ENCODE data around the gene SCAP. TPM values are rescaled to one million over a fixed set of nuclear protein-coding genes. Genes with fewer than 3 reads are reported as not detected.
"Not testable (repeated sequence)": the region's sequence is repeated elsewhere in the genome, so short reads cannot be mapped to it uniquely, and the experiment has no call there.

The SCAP gene
- total RNA-seq, 2 donors from 2014 or later, result 103 to 105 TPM

- Histone ChIP-seq H3K9ac (ENCODE audit: extremely low read depth, low read length, poor library complexity, severe bottlenecking) (no peak overlapping the region), H3K36me3 (ENCODE audit: control insufficient read depth, insufficient read depth, low read length) (peaks cover 6% of the 10 kb centered on the region), H3K4me1 (ENCODE audit: control insufficient read depth, insufficient read depth, low read length) (no peaks in the 10 kb centered on the region), H3K9me3 (ENCODE audit: control insufficient read depth, low read length) (no peaks in the 10 kb centered on the region), H3K27ac (ENCODE audit: low read depth, low read length) (no peak overlapping the region), H3K27me3 (ENCODE audit: control insufficient read depth, insufficient read depth, low read length, poor library complexity, severe bottlenecking) (no peaks in the 10 kb centered on the region), H3K4me3 (ENCODE audit: low read length) (no peak overlapping the region)
- DNase-seq, result no peak
- no peak overlapping the region for H3K4me3 Mint-ChIP-seq
- H3K4me1 Mint-ChIP-seq, result peaks cover 13% of the 10 kb centered on the region
- H3K27me3 Mint-ChIP-seq (ENCODE audit: insufficient read depth), result no peaks in the 10 kb centered on the region
- TF ChIP-seq CTCF (conservative IDR thresholded peaks at IDR 0.05), result no peak
- no peak overlapping the region for H3K27ac Mint-ChIP-seq
- peaks cover 22% of the 10 kb centered on the region for H3K36me3 Mint-ChIP-seq (ENCODE audit: low read depth)
- WGBS, 2 experiments (ENCODE audit: insufficient coverage in 1 of 2, insufficient read length in 1 of 2), result 96% methylated on average over 3 of the region's 3 CpGs; no CpG with 5 or more reads in 1 of the 2 experiments
- H3K9me3 Mint-ChIP-seq, result peaks cover 3% of the 10 kb centered on the region
Observed at GRCh38 chr3:47469616-47470015, 6.1 kb downstream of the SCAP start.

GRCh38 chr3:47468315-47468714, 7.4 kb downstream of the SCAP start:
- not testable (repeated sequence) for DNase-seq; H3K4me1 Mint-ChIP-seq; H3K4me3 ChIP-seq (ENCODE audit: low read length); H3K27ac ChIP-seq (ENCODE audit: low read depth, low read length); H3K9ac ChIP-seq (ENCODE audit: extremely low read depth, low read length, poor library complexity, severe bottlenecking); H3K36me3 ChIP-seq (ENCODE audit: control insufficient read depth, insufficient read depth, low read length); H3K27me3 Mint-ChIP-seq (ENCODE audit: insufficient read depth); H3K27me3 ChIP-seq (ENCODE audit: control insufficient read depth, insufficient read depth, low read length, poor library complexity, severe bottlenecking); H3K9me3 Mint-ChIP-seq; H3K9me3 ChIP-seq (ENCODE audit: control insufficient read depth, low read length); H3K4me3 Mint-ChIP-seq; H3K27ac Mint-ChIP-seq; H3K4me1 ChIP-seq (ENCODE audit: control insufficient read depth, insufficient read depth, low read length)
- 89% methylated on average over 1 of the region's 1 CpG; no CpG with 5 or more reads in 1 of the 2 experiments for WGBS, 2 experiments (ENCODE audit: insufficient coverage in 1 of 2, insufficient read length in 1 of 2)
- H3K36me3 Mint-ChIP-seq (ENCODE audit: low read depth), result peaks cover 23% of the 10 kb centered on the region

GRCh38 chr3:47464588-47464987, 11.2 kb downstream of the SCAP start:
- TF ChIP-seq CTCF (conservative IDR thresholded peaks at IDR 0.05), result no peak
- 100% methylated on average over 1 of the region's 1 CpG for WGBS, 2 experiments (ENCODE audit: insufficient coverage in 1 of 2, insufficient read length in 1 of 2)
- H3K36me3 Mint-ChIP-seq (ENCODE audit: low read depth), result peaks cover 34% of the 10 kb centered on the region
- Histone ChIP-seq H3K4me3 (ENCODE audit: low read length) (no peak overlapping the region), H3K36me3 (ENCODE audit: control insufficient read depth, insufficient read depth, low read length) (peaks cover 9% of the 10 kb centered on the region), H3K27ac (ENCODE audit: low read depth, low read length) (no peak overlapping the region), H3K9ac (ENCODE audit: extremely low read depth, low read length, poor library complexity, severe bottlenecking) (no peak overlapping the region), H3K9me3 (ENCODE audit: control insufficient read depth, low read length) (no peaks in the 10 kb centered on the region), H3K4me1 (ENCODE audit: control insufficient read depth, insufficient read depth, low read length) (no peaks in the 10 kb centered on the region), H3K27me3 (ENCODE audit: control insufficient read depth, insufficient read depth, low read length, poor library complexity, severe bottlenecking) (no peaks in the 10 kb centered on the region)
- H3K27me3 Mint-ChIP-seq (ENCODE audit: insufficient read depth), result no peaks in the 10 kb centered on the region
- H3K9me3 Mint-ChIP-seq, result peaks cover 16% of the 10 kb centered on the region
- DNase-seq, result no peak
- peaks cover 20% of the 10 kb centered on the region for H3K4me1 Mint-ChIP-seq
- no peak overlapping the region for H3K27ac Mint-ChIP-seq
- H3K4me3 Mint-ChIP-seq, result no peak overlapping the region

- H3K27me3 ChIP-seq (ENCODE audit: control insufficient read depth, insufficient read depth, low read length, poor library complexity, severe bottlenecking); H3K36me3 ChIP-seq (ENCODE audit: control insufficient read depth, insufficient read depth, low read length); H3K4me3 ChIP-seq (ENCODE audit: low read length); H3K4me3 Mint-ChIP-seq; H3K27me3 Mint-ChIP-seq (ENCODE audit: insufficient read depth); H3K27ac ChIP-seq (ENCODE audit: low read depth, low read length); H3K9ac ChIP-seq (ENCODE audit: extremely low read depth, low read length, poor library complexity, severe bottlenecking); DNase-seq; H3K4me1 ChIP-seq (ENCODE audit: control insufficient read depth, insufficient read depth, low read length); H3K27ac Mint-ChIP-seq; H3K9me3 ChIP-seq (ENCODE audit: control insufficient read depth, low read length): not testable (repeated sequence)
- WGBS, 2 experiments (ENCODE audit: insufficient coverage in 1 of 2, insufficient read length in 1 of 2), result 96% methylated on average over 8 to 9 of the region's 9 CpGs
- Mint-ChIP-seq H3K9me3 (peaks cover 19% of the 10 kb centered on the region), H3K36me3 (ENCODE audit: low read depth) (peaks cover 22% of the 10 kb centered on the region), H3K4me1 (peaks cover 23% of the 10 kb centered on the region)
Observed at GRCh38 chr3:47459534-47460085, 16.1 kb downstream of the SCAP start.

Data from endodermal cell (in vitro differentiated cells).